GM19463 (cell line): ENCODE measurements around the gene SLC2A9.

Experiments
- ATAC-seq: cut with Tn5 transposase; IDR thresholded peaks from one replicate; pipeline ENCODE4 v1.9.1; 2021; ENCODE audit warnings: mild to moderate bottlenecking, moderate library complexity; ENCODE audit not compliant: unreplicated experiment

SLC2A9 gene

GRCh38 chr4:10020871-10021652, at the start of gene SLC2A9:
TSS of gene SLC2A9 (minus strand) at chr4:10021497. CDS start at chr4:10021429, 68 bp downstream.
- ATAC-seq = no peak

- no peak for ATAC-seq
Measured at GRCh38 chr4:10069075-10069642, 47.9 kb upstream of the SLC2A9 start.

DNA sequence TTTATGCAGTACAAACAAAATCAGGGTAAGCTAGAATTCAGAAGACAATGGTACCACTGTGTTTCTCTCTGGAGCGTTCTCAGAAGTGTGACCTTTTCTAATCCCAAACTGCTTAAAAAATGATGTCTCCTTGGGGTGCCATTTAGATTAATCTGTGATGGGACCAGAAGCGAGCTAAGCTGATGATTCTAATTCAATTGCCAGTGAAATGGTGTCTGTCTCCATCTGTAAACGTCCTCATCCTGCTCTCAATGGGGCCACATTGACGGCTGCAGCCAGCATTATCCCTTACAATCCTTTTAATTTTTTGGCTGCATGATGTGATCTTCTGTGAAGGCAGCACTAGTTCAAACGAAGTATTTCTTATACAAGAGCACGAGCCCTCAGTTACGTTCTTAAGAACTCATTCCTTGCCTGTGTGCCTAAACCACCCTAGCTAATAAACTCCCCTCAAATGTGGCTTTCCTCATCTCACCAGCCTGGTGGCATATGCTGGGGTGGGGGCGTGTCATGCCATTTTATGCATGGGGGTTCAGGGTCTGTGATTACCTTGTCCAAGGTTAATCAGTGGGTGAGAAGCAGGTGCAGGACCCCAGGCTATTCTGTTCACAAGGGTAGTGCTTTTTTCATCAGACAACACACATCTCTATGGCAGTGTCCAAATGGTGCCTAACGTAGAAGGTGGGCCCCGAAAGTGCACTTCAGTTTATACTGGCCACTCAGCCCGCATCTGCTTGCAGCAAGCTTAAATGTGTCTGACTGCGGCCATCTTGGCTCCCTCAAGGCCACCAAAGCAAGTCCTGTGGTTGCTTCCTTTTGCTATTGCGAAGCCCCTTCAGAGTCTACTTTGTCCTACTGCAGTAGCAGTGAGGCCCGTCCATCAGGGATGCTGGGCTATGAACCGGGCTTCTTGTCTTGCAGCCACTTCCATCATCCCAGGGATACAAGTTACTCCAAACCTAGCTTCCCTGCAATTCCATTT, 45.7 kb upstream of the SLC2A9 start:
- no peak for ATAC-seq

- ATAC-seq = no peak
Measured at GRCh38 chr4:10066206-10066605, 44.9 kb upstream of the SLC2A9 start.

- ATAC-seq = no peak
Measured at GRCh38 chr4:10063544-10064300, 42.4 kb upstream of the SLC2A9 start.

- no peak for ATAC-seq
Measured at GRCh38 chr4:10061650-10062415, 40.5 kb upstream of the SLC2A9 start.

DNA sequence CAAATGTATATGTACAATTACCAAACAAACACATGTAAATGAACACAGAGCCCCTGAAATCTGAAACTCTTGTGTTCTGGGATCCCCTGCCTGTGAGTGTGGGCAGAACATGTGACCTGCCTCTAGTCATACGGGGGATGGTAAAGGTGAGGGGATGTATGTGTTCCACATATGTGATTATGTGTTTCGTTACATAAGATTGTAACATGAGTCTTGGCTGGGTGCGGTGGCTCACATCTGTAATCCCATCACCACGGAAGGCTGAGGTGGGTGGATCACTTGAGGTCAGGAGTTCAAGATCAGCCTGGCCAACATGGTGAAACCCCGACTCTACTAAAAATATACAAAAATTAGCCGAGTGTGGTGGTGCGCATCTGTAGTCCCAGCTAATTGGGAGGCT, 37.1 kb upstream of the SLC2A9 start:
- no peak for ATAC-seq

DNA sequence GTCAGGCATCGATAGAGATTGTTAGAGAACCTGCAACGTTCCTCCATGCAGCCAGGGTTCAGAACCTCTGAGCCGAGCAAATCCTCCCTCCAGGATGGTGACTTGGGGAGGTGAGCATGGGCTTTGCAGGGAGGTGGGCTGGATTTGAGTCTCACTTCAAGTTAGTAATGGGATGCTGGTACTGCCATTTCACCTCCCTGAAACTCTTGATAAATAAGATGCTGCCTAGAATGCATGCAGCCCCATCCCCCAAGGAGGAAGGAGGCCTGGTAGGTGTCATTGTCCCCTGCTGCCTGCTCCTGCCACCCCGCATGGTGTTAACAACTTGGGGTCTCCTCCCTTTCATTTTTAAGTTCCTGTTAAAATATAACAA, 35.7 kb upstream of the SLC2A9 start:
- no peak for ATAC-seq

DNA sequence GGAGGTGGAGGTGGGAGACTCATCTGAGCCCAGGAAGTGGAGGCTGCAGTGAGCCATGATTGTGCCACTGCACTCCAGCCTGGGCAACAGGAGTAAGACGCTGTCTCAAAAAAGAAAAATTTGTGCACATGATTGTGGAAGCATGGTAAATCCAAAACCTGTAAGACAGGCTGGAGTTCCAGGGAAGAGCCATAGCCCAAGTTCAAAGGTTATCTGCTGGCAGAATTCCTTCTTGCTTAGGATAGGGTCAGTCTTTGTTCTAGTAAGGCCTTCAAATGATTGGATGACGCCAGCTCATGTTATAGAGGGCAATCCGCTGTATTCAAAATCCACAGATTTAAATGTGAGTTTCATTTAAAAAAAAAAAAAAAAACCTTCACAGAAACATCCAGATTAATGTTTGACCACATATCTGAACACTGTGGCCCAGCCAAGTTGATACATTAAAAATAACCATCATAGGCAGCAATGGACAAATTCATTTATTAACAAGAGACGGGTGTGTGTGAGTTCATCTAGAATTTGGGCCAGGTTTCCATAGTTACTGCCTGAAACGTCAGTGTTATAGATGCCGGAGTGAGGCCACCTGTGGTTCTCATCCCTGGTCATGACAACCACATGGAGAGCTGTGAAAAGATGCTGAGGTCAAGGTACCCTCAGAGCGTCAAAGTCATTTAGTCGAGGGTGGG, 35.2 kb upstream of the SLC2A9 start:
- ATAC-seq = no peak

DNA sequence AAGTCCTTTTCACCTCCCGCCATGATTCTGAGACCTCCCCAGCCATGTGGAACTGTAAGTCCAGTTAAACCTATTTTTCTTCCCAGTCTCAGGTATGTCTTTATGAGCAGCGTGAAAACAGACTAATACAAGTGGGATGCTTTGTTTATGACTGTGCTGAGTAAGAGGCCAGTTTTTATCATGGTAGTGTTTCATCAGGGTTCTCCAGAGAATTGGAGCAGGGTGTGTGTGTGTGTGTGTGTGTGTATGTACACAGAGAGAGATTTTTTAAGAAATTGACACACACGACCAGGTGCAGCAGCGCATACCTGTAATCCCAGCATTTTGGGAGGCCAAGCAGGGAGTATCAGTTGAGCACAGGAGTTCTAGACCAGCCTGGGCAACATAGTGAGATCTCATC, 34.6 kb upstream of the SLC2A9 start:
- no peak for ATAC-seq

DNA sequence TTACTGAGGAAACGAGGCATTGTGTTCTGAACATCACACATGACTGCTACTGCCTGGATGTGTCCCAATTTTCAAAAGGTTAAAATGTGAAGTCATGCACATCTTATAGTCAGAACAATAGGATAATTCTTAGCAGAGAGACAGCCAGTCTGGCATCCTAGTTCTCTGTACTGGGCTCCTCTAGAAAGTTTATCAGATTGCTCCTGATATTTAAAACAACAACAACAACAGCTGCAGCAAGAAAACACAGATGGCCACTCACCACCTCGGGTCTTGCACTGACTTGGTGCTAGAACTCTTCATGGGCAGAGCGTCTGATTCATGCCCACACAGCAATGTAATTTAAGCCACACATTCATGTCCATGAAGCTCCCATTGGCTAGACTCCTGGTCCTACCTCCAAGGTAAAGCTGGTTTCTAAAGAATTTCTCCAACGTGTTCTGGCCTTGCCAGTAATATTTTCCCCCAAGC, 33.3 kb upstream of the SLC2A9 start:
- no peak for ATAC-seq

DNA sequence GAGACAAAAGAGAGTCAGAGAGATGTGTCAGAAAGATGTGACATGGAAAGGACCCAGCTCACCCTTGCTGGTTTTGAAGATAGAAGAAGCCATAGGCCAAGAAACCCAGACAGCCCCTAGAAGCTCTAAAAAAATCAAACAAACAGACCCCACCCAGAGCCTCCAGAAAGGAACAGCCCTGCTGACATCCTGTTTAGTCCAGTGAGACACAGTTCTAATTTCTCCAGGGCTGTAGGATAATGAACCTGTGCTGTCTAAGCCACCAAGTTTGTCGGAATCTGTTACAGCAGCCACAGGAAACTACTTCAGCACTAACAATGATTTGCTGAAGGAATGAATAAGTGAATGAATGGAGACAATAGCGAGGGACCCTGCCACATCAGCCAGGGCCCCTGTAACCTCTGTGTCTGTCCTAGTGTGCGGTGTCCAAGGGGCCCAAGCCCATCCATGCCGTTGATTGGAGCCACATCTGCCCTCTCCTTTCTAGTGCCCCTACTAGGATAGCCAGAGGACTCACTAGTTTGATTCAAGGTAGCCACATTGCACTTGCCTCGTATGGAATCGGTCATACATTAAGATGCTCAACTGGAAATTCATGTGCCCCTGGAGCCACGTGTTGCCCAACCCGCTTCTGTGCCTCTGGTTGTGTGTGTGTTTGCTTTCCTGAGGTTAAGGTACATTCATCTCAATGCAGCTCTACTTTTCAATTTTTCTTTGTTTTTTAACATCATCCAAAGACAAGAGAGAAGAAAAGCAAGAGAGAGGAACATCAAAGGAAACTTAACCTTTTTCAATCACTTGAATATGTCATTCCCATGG, 32.5 kb upstream of the SLC2A9 start:
- ATAC-seq = no peak

DNA sequence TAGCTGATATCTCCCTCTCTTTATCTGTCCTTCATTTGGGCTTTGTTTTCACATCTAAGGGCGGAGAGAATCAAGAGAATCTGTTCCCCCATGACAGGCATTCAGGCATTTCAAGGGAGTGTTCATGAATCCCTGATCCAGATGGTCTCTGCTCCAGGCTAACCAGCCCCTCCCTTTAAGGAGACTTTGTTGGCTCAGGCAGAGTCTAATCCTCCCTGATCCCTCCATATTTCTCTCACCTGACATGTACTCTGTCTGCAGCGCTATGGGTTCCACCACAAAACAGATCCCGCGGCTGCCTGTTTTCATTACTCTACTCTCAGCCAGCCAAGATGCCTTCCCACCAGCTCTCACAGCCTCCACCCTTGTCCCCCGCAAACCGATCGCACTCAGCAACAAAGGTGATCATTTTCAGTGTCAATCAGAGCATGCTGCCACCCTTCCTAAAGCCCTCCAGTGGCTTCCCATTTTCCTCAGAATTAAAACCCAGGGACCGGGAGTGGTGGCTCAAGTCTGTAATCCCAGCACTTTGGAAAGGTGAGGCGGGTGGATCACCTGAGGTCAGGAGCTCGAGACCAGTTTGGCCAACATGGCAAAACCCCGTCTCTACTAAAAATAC, 30.3 kb upstream of the SLC2A9 start:
- no peak for ATAC-seq

DNA sequence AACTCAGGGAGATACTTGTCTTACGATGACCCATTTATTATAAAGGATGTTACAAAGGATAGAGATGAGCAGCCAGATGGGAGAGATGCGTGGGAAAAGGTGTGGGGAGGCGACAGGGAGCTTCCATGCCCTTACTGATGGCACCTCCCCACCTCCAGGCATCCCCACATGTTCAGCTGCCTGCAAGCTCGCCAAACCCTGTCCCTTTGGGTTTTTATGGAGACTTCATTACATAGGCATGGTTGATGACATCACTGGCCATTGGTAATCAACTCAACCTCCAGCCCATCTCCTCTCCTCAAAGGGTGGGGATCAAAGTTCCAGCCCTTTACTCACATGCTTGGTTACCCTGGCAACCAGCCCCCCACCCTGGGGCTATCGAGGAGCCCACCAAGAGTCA, 29.4 kb upstream of the SLC2A9 start:
- ATAC-seq = no peak

DNA sequence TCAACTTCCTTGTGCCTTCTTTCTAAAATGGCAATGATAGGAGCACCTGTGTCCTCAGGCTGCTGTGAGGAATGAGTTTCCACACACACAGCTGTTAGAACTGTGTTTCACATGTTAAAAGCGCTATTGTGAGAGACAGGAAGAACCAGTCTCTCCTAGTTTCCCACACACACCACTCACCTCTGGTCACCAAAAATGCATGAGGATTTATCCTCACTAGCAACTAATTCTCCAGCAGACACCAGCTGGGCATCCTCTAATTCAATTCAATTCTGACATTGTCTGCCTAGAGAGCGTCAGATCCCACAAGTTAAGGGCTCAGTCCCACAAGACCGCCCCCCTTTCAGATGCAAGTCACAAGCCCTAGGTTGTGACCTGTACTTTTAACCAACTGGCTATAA, 29.0 kb upstream of the SLC2A9 start:
- ATAC-seq = no peak

DNA sequence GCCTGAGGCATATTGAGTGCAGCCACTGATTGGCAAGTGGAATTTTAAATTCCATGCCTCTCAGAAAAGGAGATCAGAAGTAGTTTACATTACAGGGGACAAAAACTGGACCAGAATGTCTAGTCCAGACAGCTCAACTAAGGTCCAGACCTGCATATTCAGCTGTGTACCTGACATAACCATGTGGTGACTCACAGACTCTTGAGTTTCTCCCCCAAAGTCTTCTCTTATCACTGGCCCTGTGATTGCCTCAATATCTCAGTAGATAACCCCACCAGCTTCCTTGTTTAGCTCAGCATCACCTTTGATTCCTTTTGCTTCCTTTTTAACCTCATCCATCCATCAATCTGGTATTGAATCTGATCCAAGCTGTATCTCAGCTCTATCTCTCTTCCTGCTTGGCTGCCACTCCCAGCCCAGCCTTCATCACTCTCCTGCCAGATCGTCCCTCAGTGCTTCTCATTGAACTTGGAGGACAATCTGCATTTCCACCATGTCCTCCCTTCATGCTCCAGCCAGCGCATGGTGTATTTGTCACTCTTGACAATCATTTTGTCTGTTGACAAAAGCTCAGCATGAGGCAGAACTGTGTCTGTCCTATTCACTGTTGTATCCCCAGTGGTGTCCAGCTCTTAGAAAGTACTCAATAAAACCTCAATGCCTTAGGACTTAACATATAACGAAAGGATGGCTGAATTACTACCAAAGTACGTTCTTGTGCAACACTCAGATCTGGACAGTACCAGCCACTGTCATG, 27.8 kb upstream of the SLC2A9 start:
- ATAC-seq = no peak

DNA sequence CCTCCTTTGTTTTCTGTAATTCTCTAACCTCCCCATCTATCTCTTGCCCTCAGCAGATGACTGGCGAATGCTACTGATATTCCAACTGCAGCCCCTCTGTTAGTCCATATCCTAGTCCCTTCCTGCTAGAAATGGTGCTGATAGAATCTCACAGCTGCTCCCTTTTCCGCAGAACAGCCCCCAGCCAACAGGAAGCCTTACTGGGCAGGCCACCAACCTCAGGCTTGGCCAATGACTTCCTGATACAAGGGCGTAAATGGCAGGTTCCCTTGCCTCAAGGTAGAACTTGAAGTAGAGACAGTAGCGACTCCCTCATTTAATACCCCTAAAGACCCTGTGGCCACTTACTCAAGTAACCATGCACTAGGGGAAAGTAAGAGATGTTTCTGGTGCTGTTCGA, 26.7 kb upstream of the SLC2A9 start:
- ATAC-seq = no peak
